Calu3 (cell line): Measurements from ENCODE around the gene TMEM200B. TPM values are rescaled to one million over a fixed set of nuclear protein-coding genes. Genes with fewer than 3 reads are reported as not detected.

Experiments used
- BruUV-seq: library from RNA; stranded (reverse); fragments of 400-500 nt; replicated peaks from 2 replicates; lab custom pipeline; 2021; lab: Mats Ljungman, UMichigan
- CTCF ChIA-PET: fragments of 300-600 bp; sonication (Branson Sonifier 250); formaldehyde crosslinking; loops from one replicate; lab custom pipeline; 2022; ENCODE audit warnings: antibody characterized with exemption; lab: Charles Lee
- DNase-seq: peaks from one replicate; pipeline ENCODE4 v3.0.0; 2022
- H3K27ac Mint-ChIP-seq: one replicate; pipeline ENCODE4 v1.8.0; 2022; ENCODE audit warnings: mixed read lengths; ENCODE audit not compliant: unreplicated experiment
- H3K27me3 Mint-ChIP-seq: one replicate; pipeline ENCODE4 v1.8.0; 2022; ENCODE audit warnings: mixed read lengths; ENCODE audit not compliant: unreplicated experiment
- H3K36me3 Mint-ChIP-seq: one replicate; pipeline ENCODE4 v1.8.0; 2022; ENCODE audit warnings: mild to moderate bottlenecking, moderate library complexity, mixed read lengths; ENCODE audit not compliant: insufficient read depth, unreplicated experiment
- H3K4me1 Mint-ChIP-seq: one replicate; pipeline ENCODE4 v1.8.0; 2022; ENCODE audit warnings: mild to moderate bottlenecking, low read depth, mixed read lengths; ENCODE audit not compliant: unreplicated experiment
- H3K4me3 Mint-ChIP-seq: one replicate; pipeline ENCODE4 v1.8.0; 2022; ENCODE audit warnings: mild to moderate bottlenecking, low read depth, moderate library complexity, mixed read lengths; ENCODE audit not compliant: unreplicated experiment
- H3K9me3 Mint-ChIP-seq: one replicate; pipeline ENCODE4 v1.8.0; 2022; ENCODE audit warnings: low read depth, mixed read lengths; ENCODE audit not compliant: unreplicated experiment
- CTCF ChIP-seq: fragments of 200-600 bp; IDR thresholded peaks from one replicate; pipeline ENCODE4 v1.8.0; 2022; ENCODE audit warnings: antibody characterized with exemption; ENCODE audit not compliant: unreplicated experiment
- intact Hi-C: fragments of 100-400 bp; cut with micrococcal nuclease; formaldehyde crosslinking; loops from one replicate; pipeline ENCODE4 v1.10.0; 2022; ENCODE audit not compliant: unreplicated experiment
- total RNA-seq: library from RNA; stranded (reverse); gene quantifications from 2 replicates; pipeline ENCODE4 v1.2.3, GENCODE V29; 2022

Gene TMEM200B
- total RNA-seq, 1 experiment from 2014 or later: not detected

- Mint-ChIP-seq H3K9me3 (no peaks in the 10 kb centered on the region), H3K27me3 (no peaks in the 10 kb centered on the region), H3K27ac (no peak overlapping the region), H3K4me1 (no peaks in the 10 kb centered on the region), H3K4me3 (no peak overlapping the region), H3K36me3 (no peaks in the 10 kb centered on the region)
- TF ChIP-seq CTCF: no peak
- BruUV-seq: no TSS peak
- intact Hi-C loops: no loop called here
- CTCF ChIA-PET: no interaction called here
- DNase-seq: no peak
These were observed 46.5 kb downstream of the TMEM200B start for GRCh38 chr1:29077155-29077554.

Other genes starting within 250 kb of the TMEM200B start
- 40.7 and 46.2 TPM in 2 replicates for gene EPB41, start 209.3 kb downstream of the TMEM200B start, total RNA-seq
- gene SRSF4, start 58.0 kb upstream of the TMEM200B start, total RNA-seq: 64.8 and 65.4 TPM in 2 replicates
- 45.9 and 46.8 TPM in 2 replicates for gene MECR, start 107.0 kb upstream of the TMEM200B start, total RNA-seq
- gene PTPRU, start 112.6 kb upstream of the TMEM200B start, total RNA-seq: 37.9 and 54.5 TPM in 2 replicates